Activated CD8-positive, alpha-beta memory T cell treated with anti-CD3 and anti-CD28 coated beads for 48 hours (primary cell): Measurements from ENCODE around the gene DPYSL4.
"Not testable (repeated sequence)": the region's sequence is repeated elsewhere in the genome, so short reads cannot be mapped to it uniquely, and the experiment has no call there.

Source experiments
- DNase-seq, 3 experiments: peaks; one replicate each; pipeline ENCODE4 v3.0.0-alpha.2; 2020; ENCODE audit warnings: low read depth in 2 of 3, low spot score in 2 of 3

The DPYSL4 gene

GRCh38 chr10:132149271-132149670 lies 37.5 kb upstream of the DPYSL4 start:
- no peak for DNase-seq

DNA sequence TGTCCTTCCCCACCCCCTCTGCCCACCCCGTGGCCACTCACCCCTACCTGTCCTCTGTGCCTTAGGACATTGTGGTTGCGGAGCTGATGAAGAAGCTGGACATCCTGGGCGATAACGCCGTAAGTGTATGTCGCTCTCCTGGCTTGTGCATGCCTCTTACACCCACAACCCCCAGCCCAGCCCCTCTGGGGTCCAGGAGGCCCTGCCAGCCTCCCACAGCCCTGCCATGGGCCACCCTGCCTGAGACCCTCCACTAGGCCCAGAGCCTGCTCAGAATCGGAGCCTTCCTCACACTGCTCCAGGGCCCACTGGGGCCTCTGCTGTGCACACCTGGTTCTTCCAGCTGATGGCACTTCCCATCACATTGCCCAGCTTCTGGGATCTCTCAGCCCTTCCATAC lies 36.8 kb upstream of the DPYSL4 start:
- no peak for DNase-seq

DNA sequence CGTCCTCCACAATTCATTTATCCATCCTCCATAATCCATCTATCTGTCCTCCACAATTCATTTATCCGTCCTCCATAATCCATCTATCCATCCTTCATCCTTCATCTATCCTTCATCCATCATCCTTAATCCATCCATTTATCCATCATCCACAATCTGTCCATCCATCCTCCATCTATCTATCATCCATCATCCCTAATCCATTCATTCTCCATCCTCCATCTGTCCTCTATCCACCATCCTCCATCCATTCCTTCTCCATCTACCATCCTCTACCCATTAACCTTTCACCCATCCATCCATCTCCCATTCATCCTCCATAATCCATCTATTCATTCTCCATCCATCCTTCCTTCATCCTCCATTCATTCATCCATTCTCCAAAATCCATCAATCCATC lies 36.0 kb upstream of the DPYSL4 start:
- no peak for DNase-seq

DNA sequence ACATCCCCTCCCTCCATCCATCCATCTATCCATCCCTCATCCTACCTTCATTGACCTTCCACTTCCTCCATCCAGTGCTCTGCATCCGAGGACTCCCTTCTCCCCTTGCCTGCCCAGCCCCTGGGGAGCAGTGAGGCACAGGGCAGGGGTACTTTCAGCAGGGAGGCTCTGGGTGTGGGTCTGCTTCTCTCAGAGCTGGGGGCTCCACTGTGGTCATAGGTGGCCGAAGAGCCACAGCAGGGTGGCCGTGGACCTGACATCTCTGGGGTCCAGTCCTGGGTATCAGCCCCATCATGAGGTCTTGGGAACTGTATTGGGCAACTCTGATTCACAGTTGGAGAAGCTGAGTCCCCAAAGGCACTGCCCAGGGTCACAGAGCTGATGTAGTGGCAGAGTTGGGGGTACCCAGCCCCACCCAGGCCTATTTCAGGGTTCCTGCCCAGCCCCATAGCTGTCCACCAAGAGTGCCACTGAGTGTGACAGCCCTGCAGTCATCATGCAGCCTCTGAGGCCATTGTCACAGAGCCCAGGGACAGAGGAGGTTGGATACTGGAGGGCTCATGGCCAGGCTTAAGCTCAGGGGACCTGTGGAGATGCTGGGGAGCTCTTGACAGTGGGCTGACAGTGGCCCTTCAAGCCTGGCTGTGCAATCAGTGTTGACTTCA lies 35.3 kb upstream of the DPYSL4 start:
- DNase-seq = no peak

DNA sequence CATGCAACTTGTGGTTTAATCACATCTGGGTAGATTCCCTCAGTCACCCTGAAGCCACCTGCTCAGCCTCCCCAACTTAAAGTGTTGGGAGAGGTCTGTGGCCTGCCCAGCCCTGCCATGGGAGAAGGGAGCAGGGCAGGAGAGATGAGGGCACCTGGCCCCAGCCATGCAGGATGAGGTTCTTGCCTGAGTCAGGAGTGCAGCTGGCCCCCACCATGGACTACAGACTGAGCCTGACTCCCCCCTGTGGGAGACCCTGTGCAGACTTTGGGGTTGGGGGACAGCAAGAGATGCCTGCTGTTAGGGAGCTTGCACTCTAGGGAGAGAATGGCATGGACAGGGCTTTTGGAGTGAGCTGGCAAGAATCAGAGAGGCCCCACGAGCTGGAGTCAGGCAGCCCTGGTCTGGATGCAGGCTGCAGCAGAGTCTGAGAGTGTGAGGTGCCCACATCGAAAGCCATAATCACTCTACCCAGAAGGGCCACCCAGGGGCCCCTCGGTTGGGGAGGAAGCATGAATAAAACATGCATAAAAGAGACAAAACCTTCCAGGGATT lies 34.7 kb upstream of the DPYSL4 start:
- no peak for DNase-seq

- no peak for DNase-seq
These were observed 33.7 kb upstream of the DPYSL4 start for GRCh38 chr10:132152896-132153580.

DNA sequence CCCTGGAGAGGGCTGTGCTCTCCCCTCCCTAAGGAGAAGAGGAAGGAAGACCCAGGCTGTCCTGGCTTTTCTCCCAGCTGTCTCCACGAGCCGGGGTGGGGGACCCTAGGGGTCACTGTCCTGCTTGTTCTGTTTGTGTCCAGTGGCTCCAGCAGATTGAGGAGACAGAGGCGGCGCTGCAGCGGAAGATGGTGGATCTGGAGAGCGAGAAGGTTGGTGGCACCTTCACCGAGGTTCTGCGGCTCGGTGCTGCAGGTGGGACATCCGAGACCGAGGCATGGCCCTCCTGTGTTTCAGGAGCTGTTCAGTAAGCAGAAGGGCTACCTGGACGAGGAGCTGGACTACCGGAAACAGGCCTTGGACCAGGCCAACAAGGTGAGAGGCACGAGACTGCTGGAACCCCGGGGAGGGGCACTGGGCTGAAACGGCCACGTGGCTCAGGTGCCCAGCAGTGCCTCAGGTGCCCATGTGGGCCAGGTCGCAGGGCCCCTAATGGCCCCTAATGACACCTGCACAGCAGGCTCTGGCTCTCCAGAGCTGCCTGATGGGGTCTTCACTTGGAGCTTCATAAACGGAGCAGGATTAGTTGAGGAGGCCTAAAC lies 33.0 kb upstream of the DPYSL4 start:
- no peak for DNase-seq

DNA sequence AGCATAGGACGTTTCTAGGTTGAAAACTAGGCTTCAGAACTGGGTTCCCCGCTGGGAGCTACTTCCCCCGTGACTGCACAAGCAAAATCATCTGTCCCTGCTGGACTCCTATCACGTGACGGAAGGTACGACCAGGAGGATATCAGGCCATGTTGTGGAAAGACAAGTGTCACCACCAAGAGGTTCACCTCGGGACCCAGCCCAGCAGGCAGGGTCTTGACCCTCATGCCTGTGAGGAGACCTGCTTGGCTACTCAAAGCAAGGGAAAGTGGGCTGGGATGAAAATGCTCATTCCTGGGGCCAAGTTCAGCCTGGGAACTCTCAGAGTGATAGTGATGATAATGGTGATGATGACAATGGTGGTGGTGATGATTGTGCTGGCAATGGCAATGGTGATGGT lies 32.3 kb upstream of the DPYSL4 start:
- DNase-seq = no peak

DNA sequence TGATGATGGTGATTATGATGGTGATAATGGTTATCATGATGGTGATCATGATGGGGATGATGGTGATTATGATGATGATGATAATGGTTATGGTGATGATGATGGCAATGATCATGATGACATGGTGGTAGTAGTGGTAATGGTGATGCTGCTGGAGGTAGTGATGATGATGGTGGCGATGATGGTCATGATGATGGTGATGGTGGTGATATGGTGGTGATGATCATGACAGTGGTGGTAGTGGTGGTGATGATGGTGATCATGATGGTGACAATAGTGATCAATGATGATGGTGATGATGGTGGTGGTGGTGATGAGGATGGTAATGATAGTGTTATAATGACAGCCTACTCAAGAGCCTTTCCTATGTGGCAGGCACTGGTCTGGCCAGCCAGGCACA lies 31.8 kb upstream of the DPYSL4 start:
- DNase-seq = no peak

GRCh38 chr10:132155723-132156381 lies 30.9 kb upstream of the DPYSL4 start:
- no peak for DNase-seq

- DNase-seq = no peak
These were observed 30.4 kb upstream of the DPYSL4 start for GRCh38 chr10:132156382-132156781.

- DNase-seq = no peak
These were observed 29.6 kb upstream of the DPYSL4 start for GRCh38 chr10:132157101-132157500.

- no peak for DNase-seq
These were observed 28.5 kb upstream of the DPYSL4 start for GRCh38 chr10:132158122-132158741.

GRCh38 chr10:132158823-132159222 lies 27.9 kb upstream of the DPYSL4 start:
- no peak for DNase-seq

DNA sequence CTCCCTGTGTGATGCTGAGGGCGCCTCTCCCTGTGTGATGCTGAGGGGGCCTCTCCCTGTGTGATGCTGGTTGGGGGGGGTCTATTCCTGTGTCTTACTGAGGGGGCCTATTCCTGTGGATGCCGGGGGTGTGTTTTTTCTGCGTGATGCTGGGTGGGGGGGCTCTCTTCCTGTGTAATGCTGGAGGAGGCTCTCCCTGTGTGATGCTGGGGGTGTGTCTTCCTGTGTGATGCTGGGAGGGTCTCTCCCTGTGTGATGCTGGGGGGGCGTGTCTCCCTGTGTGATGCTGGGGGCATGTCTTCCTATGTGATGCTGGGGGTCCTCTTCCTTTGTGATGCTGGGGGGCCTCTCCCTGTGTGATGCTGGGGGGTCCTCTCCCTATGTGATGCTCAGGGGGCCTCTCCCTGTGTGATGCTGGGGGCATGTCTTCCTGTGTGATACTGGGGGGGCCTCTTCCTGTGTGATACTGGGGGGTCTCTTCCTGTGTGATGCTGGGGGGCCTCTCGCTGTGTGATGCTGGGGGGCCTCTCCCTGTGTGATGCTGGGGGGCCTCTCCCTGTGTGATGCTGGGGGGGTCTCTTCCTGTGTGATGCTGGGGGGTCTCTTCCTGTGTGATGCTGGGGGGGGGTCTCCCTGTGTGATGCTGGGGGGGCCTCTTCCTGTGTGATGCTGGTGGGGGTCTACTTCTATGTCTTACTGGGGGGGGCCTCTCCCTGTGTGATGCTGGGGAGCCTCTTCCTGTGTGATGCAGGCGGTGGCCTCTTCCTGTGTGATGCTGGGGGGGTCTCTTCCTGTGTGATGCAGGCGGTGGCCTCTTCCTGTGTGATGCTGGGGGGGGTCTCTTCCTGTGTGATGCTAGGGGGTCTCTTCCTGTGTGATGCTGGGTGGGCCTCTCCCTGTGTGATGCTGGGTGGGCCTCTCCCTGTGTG lies 27.2 kb upstream of the DPYSL4 start:
- DNase-seq = not testable (repeated sequence)

GRCh38 chr10:132160231-132160630 lies 26.5 kb upstream of the DPYSL4 start:
- DNase-seq = not testable (repeated sequence)

DNA sequence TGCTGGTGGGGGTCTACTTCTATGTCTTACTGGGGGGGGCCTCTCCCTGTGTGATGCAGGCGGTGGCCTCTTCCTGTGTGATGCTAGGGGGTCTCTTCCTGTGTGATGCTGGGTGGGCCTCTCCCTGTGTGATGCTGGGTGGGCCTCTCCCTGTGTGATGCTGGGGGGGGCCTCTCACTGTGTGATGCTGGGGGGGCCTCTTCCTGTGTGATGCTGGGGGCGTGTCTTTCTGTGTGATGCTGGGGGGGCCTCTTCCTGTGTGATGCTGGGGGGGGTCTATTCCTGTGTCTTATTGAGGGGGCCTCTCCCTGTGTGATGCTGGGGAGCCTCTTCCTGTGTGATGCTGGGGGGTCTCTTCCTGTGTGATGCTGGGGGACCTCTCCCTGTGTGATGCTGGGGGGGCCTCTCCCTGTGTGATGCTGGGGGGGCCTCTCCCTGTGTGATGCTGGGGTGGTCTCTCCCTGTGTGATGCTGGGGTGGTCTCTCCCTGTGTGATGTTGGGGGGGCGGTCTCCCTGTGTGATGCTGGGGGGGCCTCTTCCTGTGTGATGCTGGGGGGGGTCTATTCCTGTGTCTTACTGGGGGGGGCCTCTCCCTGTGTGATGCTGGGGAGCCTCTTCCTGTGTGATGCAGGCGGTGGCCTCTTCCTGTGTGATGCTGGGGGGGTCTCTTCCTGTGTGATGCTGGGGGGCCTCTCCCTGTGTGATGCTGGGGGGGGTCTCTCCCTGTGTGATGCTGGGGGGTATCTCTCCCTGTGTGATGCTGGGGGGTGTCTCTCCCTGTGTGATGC lies 25.7 kb upstream of the DPYSL4 start:
- not testable (repeated sequence) for DNase-seq

DNA sequence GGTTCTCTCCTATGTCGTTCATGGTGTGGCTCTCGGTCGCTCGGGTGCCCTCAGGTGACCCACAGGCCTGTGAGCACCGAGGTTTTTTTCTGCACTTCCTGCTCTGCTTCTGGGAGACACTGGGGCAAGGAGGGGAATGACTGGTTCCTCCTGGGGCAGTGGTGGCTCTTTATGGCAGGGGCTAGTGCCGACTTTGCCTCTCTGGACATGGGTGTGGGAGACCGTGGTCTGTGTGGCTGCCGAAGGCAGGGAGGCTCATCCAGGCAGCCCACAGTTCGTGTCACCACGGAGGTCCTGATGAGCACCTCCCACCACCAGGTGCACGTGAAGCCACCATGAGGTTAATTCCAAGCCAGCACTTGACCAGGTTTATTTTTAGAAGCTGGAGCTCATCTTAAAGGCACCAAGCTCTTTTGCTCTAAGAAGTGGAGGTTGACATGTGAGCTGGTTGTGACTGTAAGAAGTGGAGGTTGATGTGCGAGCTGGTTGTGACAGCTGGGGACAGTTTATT lies 24.7 kb upstream of the DPYSL4 start:
- DNase-seq = no peak

DNA sequence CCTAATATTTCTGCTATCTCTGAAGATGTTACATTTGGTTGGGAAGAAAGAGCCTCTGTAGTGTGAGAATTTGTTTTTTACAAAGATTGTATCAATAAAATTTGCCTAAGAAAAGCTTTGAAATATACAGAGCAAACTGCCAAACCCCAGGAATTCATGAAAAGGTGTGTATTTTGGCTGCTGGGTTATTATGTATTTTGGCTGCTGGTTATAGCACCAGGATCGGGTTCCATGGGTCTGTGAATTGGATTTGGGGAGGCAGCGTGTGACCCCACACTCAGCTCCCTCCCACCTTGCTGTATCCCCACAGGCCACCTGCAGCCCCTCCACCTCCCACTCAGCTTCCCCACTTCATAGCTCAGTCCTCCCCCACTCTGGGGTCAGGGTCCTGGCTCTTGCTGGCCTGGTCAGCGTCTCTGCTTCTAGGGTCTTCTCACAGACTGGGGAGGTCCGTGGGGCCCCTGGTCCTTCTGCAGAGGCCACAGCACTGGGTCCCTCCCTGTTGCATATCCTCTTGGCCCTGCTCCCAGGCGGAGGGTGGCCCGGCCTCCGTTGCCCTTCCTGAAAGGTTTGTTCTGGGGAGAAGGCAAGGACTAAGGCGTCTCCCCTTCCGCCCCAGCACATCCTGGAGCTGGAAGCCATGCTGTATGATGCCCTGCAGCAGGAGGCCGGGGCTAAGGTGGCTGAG lies 24.0 kb upstream of the DPYSL4 start:
- no peak for DNase-seq
